ENCODE data around the gene PCDHA7.
"Not testable (repeated sequence)": the region's sequence is repeated elsewhere in the genome, so short reads cannot be mapped to it uniquely, and the experiment has no call there.

The PCDHA7 gene

GRCh38 chr5:140835622-140836510 is 1.8 kb downstream of the PCDHA7 start:
- no peaks in the 10 kb centered on the region for H3F3A ChIP-seq (ENCODE audit: insufficient read depth)
- H4K20me1 ChIP-seq (ENCODE audit: low read depth, low read length), result no peaks in the 10 kb centered on the region
- no peak overlapping the region for H3K4me3 ChIP-seq (ENCODE audit: insufficient read depth, low read length, poor library complexity, severe bottlenecking)
- TF ChIP-seq, protein P1, sequence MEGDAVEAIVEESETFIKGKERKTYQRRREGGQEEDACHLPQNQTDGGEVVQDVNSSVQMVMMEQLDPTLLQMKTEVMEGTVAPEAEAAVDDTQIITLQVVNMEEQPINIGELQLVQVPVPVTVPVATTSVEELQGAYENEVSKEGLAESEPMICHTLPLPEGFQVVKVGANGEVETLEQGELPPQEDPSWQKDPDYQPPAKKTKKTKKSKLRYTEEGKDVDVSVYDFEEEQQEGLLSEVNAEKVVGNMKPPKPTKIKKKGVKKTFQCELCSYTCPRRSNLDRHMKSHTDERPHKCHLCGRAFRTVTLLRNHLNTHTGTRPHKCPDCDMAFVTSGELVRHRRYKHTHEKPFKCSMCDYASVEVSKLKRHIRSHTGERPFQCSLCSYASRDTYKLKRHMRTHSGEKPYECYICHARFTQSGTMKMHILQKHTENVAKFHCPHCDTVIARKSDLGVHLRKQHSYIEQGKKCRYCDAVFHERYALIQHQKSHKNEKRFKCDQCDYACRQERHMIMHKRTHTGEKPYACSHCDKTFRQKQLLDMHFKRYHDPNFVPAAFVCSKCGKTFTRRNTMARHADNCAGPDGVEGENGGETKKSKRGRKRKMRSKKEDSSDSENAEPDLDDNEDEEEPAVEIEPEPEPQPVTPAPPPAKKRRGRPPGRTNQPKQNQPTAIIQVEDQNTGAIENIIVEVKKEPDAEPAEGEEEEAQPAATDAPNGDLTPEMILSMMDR (IDR thresholded peaks at IDR 0.05; ENCODE audit: insufficient read depth, low read length, poor library complexity, severe bottlenecking), result no peak
- TF ChIP-seq EZH2phosphoT487 (conservative IDR thresholded peaks at IDR 0.05; ENCODE audit: low read length), result no peak
- no peaks in the 10 kb centered on the region for H3K9me2 ChIP-seq (replicated peaks; ENCODE audit: insufficient read depth, low read length)
- H3K4me2 ChIP-seq (ENCODE audit: low read depth, low read length, poor library complexity, severe bottlenecking), result no peak overlapping the region
- H3K36me3 ChIP-seq (ENCODE audit: low read length), result no peaks in the 10 kb centered on the region
- H2AFZ ChIP-seq (ENCODE audit: low read depth, low read length, severe bottlenecking), result no peak overlapping the region
- no peak overlapping the region for H3K9ac ChIP-seq (ENCODE audit: low read length)
- no peaks in the 10 kb centered on the region for H3K27me3 ChIP-seq (ENCODE audit: low read length)
- no peak overlapping the region for H3K27ac ChIP-seq (ENCODE audit: low read depth, low read length)
- no peaks in the 10 kb centered on the region for H3K79me2 ChIP-seq (ENCODE audit: insufficient read depth, low read length)
- no peaks in the 10 kb centered on the region for H3K9me3 ChIP-seq (ENCODE audit: insufficient read depth, low read length)

DNA sequence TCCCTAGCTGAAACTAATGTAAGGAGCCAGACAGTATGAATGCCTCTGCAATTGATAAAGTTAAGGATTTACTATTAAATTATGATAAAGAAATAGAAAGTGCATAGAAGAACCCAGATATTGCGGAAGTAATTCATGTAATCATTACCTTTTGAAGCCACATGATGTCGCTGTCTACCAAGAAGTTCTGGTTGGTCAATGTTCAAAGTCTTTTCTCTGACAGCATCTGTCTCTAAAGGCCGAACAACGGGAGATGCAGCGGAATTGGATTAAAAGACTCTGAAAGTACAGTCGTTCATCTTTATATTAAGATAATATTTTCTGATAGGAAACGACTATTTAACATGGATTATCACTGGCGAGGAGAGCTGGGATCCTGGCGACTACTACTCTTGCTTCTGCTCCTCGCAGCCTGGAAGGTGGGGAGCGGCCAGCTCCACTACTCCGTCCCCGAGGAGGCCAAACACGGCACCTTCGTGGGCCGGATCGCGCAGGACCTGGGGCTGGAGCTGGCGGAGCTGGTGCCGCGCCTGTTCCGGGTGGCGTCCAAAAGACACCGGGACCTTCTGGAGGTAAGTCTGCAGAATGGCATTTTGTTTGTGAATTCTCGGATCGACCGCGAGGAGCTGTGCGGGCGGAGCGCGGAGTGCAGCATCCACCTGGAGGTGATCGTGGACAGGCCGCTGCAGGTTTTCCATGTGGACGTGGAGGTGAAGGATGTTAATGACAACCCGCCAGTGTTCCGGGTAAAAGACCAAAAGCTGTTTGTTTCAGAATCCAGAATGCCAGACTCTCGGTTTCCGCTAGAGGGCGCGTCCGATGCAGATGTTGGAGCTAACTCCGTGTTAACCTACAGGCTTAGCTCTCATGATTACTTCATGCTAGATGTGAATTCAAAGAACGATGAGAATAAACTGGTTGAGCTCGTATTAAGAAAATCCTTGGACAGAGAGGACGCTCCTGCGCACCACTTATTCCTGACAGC is 7.2 kb downstream of the PCDHA7 start, which contains the start of gene PCDHA8:
TSS of gene PCDHA8 (plus strand) at position 210 of the 985 bp plus-strand sequence. CDS start at position 345, 135 bp downstream.
- Histone ChIP-seq H4K20me1 (ENCODE audit: low read depth, low read length) (no peaks in the 10 kb centered on the region), H3K79me2 (ENCODE audit: insufficient read depth, low read length) (no peaks in the 10 kb centered on the region), H2AFZ (ENCODE audit: low read depth, low read length, severe bottlenecking) (no peak within 1 kb of the TSS), H3K9ac (ENCODE audit: low read length) (no peak within 1 kb of the TSS), H3K9me2 (replicated peaks; ENCODE audit: insufficient read depth, low read length) (no peaks in the 10 kb centered on the region), H3K9me3 (ENCODE audit: insufficient read depth, low read length) (no peaks in the 10 kb centered on the region), H3K4me2 (ENCODE audit: low read depth, low read length, poor library complexity, severe bottlenecking) (peak within 1 kb of the TSS; percentile 31), H3F3A (ENCODE audit: insufficient read depth) (no peaks in the 10 kb centered on the region), H3K27me3 (ENCODE audit: low read length) (no peaks in the 10 kb centered on the region), H3K36me3 (ENCODE audit: low read length) (no peaks in the 10 kb centered on the region), H3K27ac (ENCODE audit: low read depth, low read length) (no peak within 1 kb of the TSS), H3K4me3 (ENCODE audit: insufficient read depth, low read length, poor library complexity, severe bottlenecking) (no peak within 1 kb of the TSS)
- no peak for TF ChIP-seq EZH2phosphoT487 (conservative IDR thresholded peaks at IDR 0.05; ENCODE audit: low read length)
- TF ChIP-seq, protein P1 (IDR thresholded peaks at IDR 0.05; ENCODE audit: insufficient read depth, low read length, poor library complexity, severe bottlenecking), result peak; percentile 28

DNA sequence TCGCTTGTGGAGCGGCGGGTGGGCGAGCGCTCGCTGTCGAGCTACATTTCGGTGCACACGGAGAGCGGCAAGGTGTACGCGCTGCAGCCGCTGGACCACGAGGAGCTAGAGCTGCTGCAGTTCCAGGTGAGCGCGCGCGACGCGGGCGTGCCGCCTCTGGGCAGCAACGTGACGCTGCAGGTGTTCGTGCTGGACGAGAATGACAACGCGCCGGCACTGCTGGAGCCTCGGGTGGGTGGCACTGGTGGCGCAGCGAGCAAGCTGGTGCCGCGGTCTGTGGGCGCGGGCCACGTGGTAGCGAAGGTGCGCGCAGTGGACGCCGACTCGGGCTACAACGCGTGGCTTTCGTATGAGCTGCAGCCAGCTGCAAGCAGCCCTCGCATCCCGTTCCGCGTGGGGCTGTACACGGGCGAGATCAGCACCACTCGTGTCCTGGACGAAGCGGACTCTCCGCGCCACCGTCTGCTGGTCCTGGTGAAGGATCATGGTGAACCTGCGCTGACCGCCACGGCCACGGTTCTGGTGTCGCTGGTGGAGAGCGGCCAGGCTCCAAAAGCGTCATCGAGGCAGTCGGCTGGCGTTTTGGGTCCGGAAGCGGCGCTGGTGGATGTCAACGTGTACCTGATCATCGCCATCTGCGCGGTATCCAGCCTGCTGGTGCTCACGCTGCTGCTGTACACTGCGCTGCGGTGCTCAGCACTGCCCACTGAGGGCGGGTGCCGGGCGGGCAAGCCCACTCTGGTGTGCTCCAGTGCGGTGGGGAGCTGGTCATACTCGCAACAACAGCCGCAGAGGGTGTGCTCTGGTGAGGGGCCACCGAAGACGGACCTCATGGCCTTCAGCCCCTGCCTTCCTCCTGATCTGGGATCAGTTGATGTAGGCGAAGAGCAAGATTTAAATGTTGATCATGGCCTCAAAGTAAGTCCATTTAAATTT is 9.0 kb downstream of the PCDHA7 start:
- Histone ChIP-seq H2AFZ (ENCODE audit: low read depth, low read length, severe bottlenecking) (no peak overlapping the region), H3K27me3 (ENCODE audit: low read length) (no peaks in the 10 kb centered on the region), H3K36me3 (ENCODE audit: low read length) (no peaks in the 10 kb centered on the region), H3K9me3 (ENCODE audit: insufficient read depth, low read length) (no peaks in the 10 kb centered on the region), H3F3A (ENCODE audit: insufficient read depth) (no peaks in the 10 kb centered on the region), H4K20me1 (ENCODE audit: low read depth, low read length) (no peaks in the 10 kb centered on the region), H3K4me3 (ENCODE audit: insufficient read depth, low read length, poor library complexity, severe bottlenecking) (no peak overlapping the region), H3K79me2 (ENCODE audit: insufficient read depth, low read length) (no peaks in the 10 kb centered on the region), H3K4me2 (ENCODE audit: low read depth, low read length, poor library complexity, severe bottlenecking) (no peak overlapping the region), H3K9me2 (replicated peaks; ENCODE audit: insufficient read depth, low read length) (no peaks in the 10 kb centered on the region), H3K9ac (ENCODE audit: low read length) (no peak overlapping the region), H3K27ac (ENCODE audit: low read depth, low read length) (no peak overlapping the region)
- TF ChIP-seq, protein P1 (IDR thresholded peaks at IDR 0.05; ENCODE audit: insufficient read depth, low read length, poor library complexity, severe bottlenecking), result no peak
- no peak for TF ChIP-seq EZH2phosphoT487 (conservative IDR thresholded peaks at IDR 0.05; ENCODE audit: low read length)

DNA sequence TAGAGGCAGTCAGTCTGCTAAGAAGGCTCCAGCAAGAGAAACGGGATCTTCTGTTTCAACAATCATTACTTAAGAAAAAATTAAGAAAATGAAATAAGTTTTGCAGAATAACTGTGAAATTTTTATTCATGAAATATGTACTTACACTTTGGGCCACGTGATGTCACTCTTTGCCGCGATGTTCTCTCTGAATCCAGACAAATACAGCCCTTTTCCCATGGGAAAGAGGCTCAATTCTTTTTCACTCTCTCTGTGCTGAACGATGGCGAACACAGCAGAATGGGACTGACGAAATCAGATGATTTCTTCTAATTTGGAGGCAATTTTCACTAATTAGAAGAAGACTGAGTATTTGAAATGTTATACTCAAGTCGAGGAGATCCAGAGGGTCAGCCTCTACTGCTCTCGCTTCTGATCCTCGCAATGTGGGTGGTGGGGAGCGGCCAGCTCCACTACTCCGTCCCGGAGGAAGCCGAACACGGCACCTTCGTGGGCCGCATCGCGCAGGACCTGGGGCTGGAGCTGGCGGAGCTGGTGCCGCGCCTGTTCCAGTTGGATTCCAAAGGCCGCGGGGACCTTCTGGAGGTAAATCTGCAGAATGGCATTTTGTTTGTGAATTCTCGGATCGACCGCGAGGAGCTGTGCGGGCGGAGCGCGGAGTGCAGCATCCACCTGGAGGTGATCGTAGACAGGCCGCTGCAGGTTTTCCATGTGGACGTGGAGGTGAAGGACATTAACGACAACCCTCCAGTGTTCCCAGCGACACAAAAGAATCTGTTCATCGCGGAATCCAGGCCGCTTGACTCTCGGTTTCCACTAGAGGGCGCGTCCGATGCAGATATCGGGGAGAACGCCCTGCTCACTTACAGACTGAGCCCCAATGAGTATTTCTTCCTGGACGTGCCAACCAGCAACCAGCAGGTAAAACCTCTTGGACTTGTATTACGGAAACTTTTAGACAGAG is 14.4 kb downstream of the PCDHA7 start, which contains the start of gene PCDHA9:
TSS of gene PCDHA9 (plus strand) at position 244 of the 964 bp plus-strand sequence. CDS start at position 358, 114 bp downstream.
- H3K27ac ChIP-seq (ENCODE audit: low read depth, low read length); H3K4me3 ChIP-seq (ENCODE audit: insufficient read depth, low read length, poor library complexity, severe bottlenecking); H3K9me2 ChIP-seq (replicated peaks; ENCODE audit: insufficient read depth, low read length); H2AFZ ChIP-seq (ENCODE audit: low read depth, low read length, severe bottlenecking); H3K36me3 ChIP-seq (ENCODE audit: low read length); H3K9me3 ChIP-seq (ENCODE audit: insufficient read depth, low read length); H3K79me2 ChIP-seq (ENCODE audit: insufficient read depth, low read length); H3F3A ChIP-seq (ENCODE audit: insufficient read depth); H3K27me3 ChIP-seq (ENCODE audit: low read length); H3K9ac ChIP-seq (ENCODE audit: low read length); H4K20me1 ChIP-seq (ENCODE audit: low read depth, low read length); H3K4me2 ChIP-seq (ENCODE audit: low read depth, low read length, poor library complexity, severe bottlenecking): not testable (repeated sequence)

Measured in SU-DHL-6 (cell line).